GM23338 (cell line): Measurements from ENCODE around the gene UBA1. TPM values are rescaled to one million over a fixed set of nuclear protein-coding genes. Genes with fewer than 3 reads are reported as not detected.

Experiments used
- ATAC-seq: fragments of 200-7000 bp; cut with Tn5 transposase; 3 replicates; pipeline ENCODE4 v1.9.1; 2020
- DNase-seq: peaks from one replicate; pipeline ENCODE4 v3.0.0-alpha.2; 2015; ENCODE audit warnings: low spot score
- H2AFZ ChIP-seq: fragments of 200-600 bp; sonication (generic); 2 replicates; pipeline ENCODE4 v1.8.0; 2016; ENCODE audit warnings: antibody characterized with exemption, mild to moderate bottlenecking, moderate library complexity
- H3F3A ChIP-seq: fragments of 200-600 bp; sonication (generic); replicated peaks from 2 replicates; pipeline ENCODE4 v1.8.0; 2017; ENCODE audit warnings: antibody characterized with exemption, mixed run types, low read depth
- H3K27ac ChIP-seq: fragments of 200-600 bp; sonication (generic); 2 replicates; pipeline ENCODE4 v1.6.1; 2016; ENCODE audit warnings: low read depth
- H3K27me3 ChIP-seq: fragments of 200-600 bp; sonication (generic); 2 replicates; pipeline ENCODE4 v1.8.0; 2016; ENCODE audit warnings: mild to moderate bottlenecking, mixed run types, moderate library complexity; ENCODE audit not compliant: insufficient read depth
- H3K36me3 ChIP-seq: fragments of 200-600 bp; sonication (generic); 2 replicates; pipeline ENCODE4 v1.8.0; 2016; ENCODE audit warnings: mild to moderate bottlenecking; ENCODE audit not compliant: insufficient read depth
- H3K4me1 ChIP-seq: fragments of 200-600 bp; sonication (generic); 2 replicates; pipeline ENCODE4 v1.8.0; 2016; ENCODE audit warnings: mild to moderate bottlenecking, moderate library complexity; ENCODE audit not compliant: insufficient read depth
- H3K4me2 ChIP-seq: fragments of 200-600 bp; sonication (generic); 2 replicates; pipeline ENCODE4 v1.7.1; 2017; ENCODE audit warnings: mixed run types
- H3K4me3 ChIP-seq: fragments of 200-600 bp; sonication (generic); 2 replicates; pipeline ENCODE4 v1.6.1; 2016; ENCODE audit warnings: mixed run types
- H3K79me2 ChIP-seq: fragments of 200-600 bp; sonication (generic); replicated peaks from 2 replicates; pipeline ENCODE4 v1.8.0; 2017; ENCODE audit warnings: mild to moderate bottlenecking; ENCODE audit not compliant: insufficient read depth
- H3K9me2 ChIP-seq: fragments of 200-600 bp; sonication (generic); 2 replicates; pipeline ENCODE4 v1.8.0; 2017; ENCODE audit not compliant: insufficient read depth
- H4K20me1 ChIP-seq: fragments of 200-600 bp; sonication (generic); replicated peaks from 2 replicates; pipeline ENCODE4 v1.8.0; 2017; ENCODE audit warnings: mild to moderate bottlenecking; ENCODE audit not compliant: insufficient read depth
- H3K27ac Mint-ChIP-seq: 2 replicates; pipeline ENCODE4 v1.8.0; 2020; ENCODE audit warnings: inconsistent platforms, mild to moderate bottlenecking, moderate library complexity, mixed read lengths
- H3K27me3 Mint-ChIP-seq: 3 replicates; pipeline ENCODE4 v1.8.0; 2022; ENCODE audit warnings: low read depth, mild to moderate bottlenecking, moderate library complexity, mixed read lengths, inconsistent platforms; ENCODE audit not compliant: insufficient read depth, poor library complexity
- H3K36me3 Mint-ChIP-seq: 3 replicates; pipeline ENCODE4 v1.8.0; 2021; ENCODE audit warnings: low read depth, mild to moderate bottlenecking, inconsistent platforms, moderate library complexity, mixed read lengths
- H3K4me1 Mint-ChIP-seq: 3 replicates; pipeline ENCODE4 v1.8.0; 2020; ENCODE audit warnings: mild to moderate bottlenecking, inconsistent platforms, mixed read lengths
- H3K4me3 Mint-ChIP-seq: 3 replicates; pipeline ENCODE4 v1.8.0; 2021; ENCODE audit warnings: moderate library complexity, mild to moderate bottlenecking, inconsistent platforms, mixed read lengths
- H3K9me3 Mint-ChIP-seq: 3 replicates; pipeline ENCODE4 v1.8.0; 2020; ENCODE audit warnings: moderate library complexity, mild to moderate bottlenecking, inconsistent platforms, mixed read lengths
- CREB1 ChIP-seq: fragments of 250-450 bp; sonication (Bioruptor Pico); IDR thresholded peaks from 2 replicates; pipeline ENCODE4 v1.5.0; 2020; ENCODE audit warnings: low read depth, mild to moderate bottlenecking, moderate library complexity
- CTCF ChIP-seq, 2 experiments: fragments of 200-600 bp in 1 of 2; sonication (generic) in 1 of 2; conservative IDR thresholded peaks; 2 replicates each; pipeline versions ENCODE4 v1.5.1 to v1.6.1; 2016 to 2017; ENCODE audit warnings: antibody characterized with exemption in 2 of 2, low read depth in 2 of 2, mild to moderate bottlenecking in 2 of 2, moderate library complexity in 1 of 2
- EZH2 ChIP-seq: fragments of 200-600 bp; sonication (generic); IDR thresholded peaks from one replicate; pipeline ENCODE4 v1.8.0; 2017; ENCODE audit warnings: antibody characterized with exemption, mild to moderate bottlenecking, low read depth; ENCODE audit not compliant: unreplicated experiment
- EZH2phosphoT487 ChIP-seq: fragments of 200-600 bp; sonication (generic); IDR thresholded peaks from one replicate; pipeline ENCODE4 v1.8.1; 2018; ENCODE audit warnings: antibody characterized with exemption; ENCODE audit not compliant: unreplicated experiment
- JUNB ChIP-seq: IDR thresholded peaks from one replicate; pipeline ENCODE4 v1.6.1; 2016; ENCODE audit warnings: antibody characterized with exemption; ENCODE audit not compliant: unreplicated experiment
- NANOG ChIP-seq: IDR thresholded peaks from 2 replicates; pipeline ENCODE4 v1.6.1; 2016; ENCODE audit warnings: antibody characterized with exemption, borderline replicate concordance
- POLR2AphosphoS5 ChIP-seq: IDR thresholded peaks from 2 replicates; pipeline ENCODE4 v1.6.1; 2016; ENCODE audit warnings: antibody characterized with exemption, low read depth
- STAT1 ChIP-seq: IDR thresholded peaks from one replicate; pipeline ENCODE4 v1.6.1; 2016; ENCODE audit warnings: antibody characterized with exemption; ENCODE audit not compliant: unreplicated experiment
- ZNF114 ChIP-seq: fragments of 250-450 bp; sonication (Bioruptor Pico); IDR thresholded peaks from 2 replicates; pipeline ENCODE4 v1.5.0; 2020; ENCODE audit warnings: mild to moderate bottlenecking, moderate library complexity
- ZNF331 ChIP-seq: fragments of 250-450 bp; sonication (Bioruptor Pico); IDR thresholded peaks from 2 replicates; pipeline ENCODE4 v1.5.0; 2020; ENCODE audit warnings: low read depth, mild to moderate bottlenecking, moderate library complexity
- polyA plus RNA-seq: library from polyadenylated mRNA; unstranded; fragments of >200 nt; fragmentation: Nextera tagmentation; extraction: Ambion mirVana; gene quantifications from 2 replicates; pipeline ENCODE4 v1.2.1, GENCODE V29; 2016
- total RNA-seq: library from RNA; depleted of rRNA; stranded (reverse); fragments of >200 nt; shearing (Covaris generic); gene quantifications from 2 replicates; pipeline ENCODE4 v1.2.3, GENCODE V29; 2014
- TF ChIP-seq, protein P1 (sequence below): IDR thresholded peaks from one replicate; pipeline ENCODE4 v1.6.1; 2018; ENCODE audit warnings: antibody characterized with exemption; ENCODE audit not compliant: unreplicated experiment
- TF ChIP-seq, protein P2 (sequence below): fragments of 250-450 bp; sonication (Bioruptor Pico); IDR thresholded peaks from 2 replicates; pipeline ENCODE4 v1.5.0; 2020; ENCODE audit warnings: mild to moderate bottlenecking, moderate library complexity
- TF ChIP-seq, protein P3 (sequence below): IDR thresholded peaks from 2 replicates; pipeline ENCODE4 v1.6.1; 2016; ENCODE audit warnings: antibody characterized with exemption

UBA1 gene
- total and polyA plus RNA-seq, 2 experiments from 2014 or later, result 104 to 377 TPM

GRCh38 chrX:47201345-47201944 lies 7.8 kb downstream of the UBA1 start:
- Histone ChIP-seq H3K79me2 (peaks cover 17% of the 10 kb centered on the region), H3K4me3 (no peak overlapping the region), H4K20me1 (peaks cover 5% of the 10 kb centered on the region), H3F3A (no peaks in the 10 kb centered on the region), H3K9me2 (no peaks in the 10 kb centered on the region), H3K36me3 (peaks cover 26% of the 10 kb centered on the region), H3K27ac (no peak overlapping the region), H3K4me1 (peaks cover 3% of the 10 kb centered on the region; the same call in 1 of the 2 replicates), H3K4me2 (no peak overlapping the region), H3K27me3 (no peaks in the 10 kb centered on the region), H2AFZ (no peak overlapping the region)
- Mint-ChIP-seq H3K9me3 (no peaks in the 10 kb centered on the region), H3K27ac (no peak overlapping the region), H3K4me1 (peaks cover 23% of the 10 kb centered on the region), H3K4me3 (no peak overlapping the region), H3K27me3 (peaks cover 14% of the 10 kb centered on the region), H3K36me3 (peaks cover 98% of the 10 kb centered on the region)
- DNase-seq (no peak), ATAC-seq (no peak)
- TF ChIP-seq CTCF (conservative IDR thresholded peaks at IDR 0.05; ENCODE audit: low read depth in 2 of 2) (no peak), JUNB (no peak), CREB1 (CRISPR knock-in tag) (no peak), EZH2phosphoT487 (no peak), ZNF114 (CRISPR knock-in tag) (no peak), NANOG (no peak), EZH2 (no peak), ZNF331 (CRISPR knock-in tag) (no peak), STAT1 (no peak), POLR2AphosphoS5 (no peak)
- TF ChIP-seq, protein P1, sequence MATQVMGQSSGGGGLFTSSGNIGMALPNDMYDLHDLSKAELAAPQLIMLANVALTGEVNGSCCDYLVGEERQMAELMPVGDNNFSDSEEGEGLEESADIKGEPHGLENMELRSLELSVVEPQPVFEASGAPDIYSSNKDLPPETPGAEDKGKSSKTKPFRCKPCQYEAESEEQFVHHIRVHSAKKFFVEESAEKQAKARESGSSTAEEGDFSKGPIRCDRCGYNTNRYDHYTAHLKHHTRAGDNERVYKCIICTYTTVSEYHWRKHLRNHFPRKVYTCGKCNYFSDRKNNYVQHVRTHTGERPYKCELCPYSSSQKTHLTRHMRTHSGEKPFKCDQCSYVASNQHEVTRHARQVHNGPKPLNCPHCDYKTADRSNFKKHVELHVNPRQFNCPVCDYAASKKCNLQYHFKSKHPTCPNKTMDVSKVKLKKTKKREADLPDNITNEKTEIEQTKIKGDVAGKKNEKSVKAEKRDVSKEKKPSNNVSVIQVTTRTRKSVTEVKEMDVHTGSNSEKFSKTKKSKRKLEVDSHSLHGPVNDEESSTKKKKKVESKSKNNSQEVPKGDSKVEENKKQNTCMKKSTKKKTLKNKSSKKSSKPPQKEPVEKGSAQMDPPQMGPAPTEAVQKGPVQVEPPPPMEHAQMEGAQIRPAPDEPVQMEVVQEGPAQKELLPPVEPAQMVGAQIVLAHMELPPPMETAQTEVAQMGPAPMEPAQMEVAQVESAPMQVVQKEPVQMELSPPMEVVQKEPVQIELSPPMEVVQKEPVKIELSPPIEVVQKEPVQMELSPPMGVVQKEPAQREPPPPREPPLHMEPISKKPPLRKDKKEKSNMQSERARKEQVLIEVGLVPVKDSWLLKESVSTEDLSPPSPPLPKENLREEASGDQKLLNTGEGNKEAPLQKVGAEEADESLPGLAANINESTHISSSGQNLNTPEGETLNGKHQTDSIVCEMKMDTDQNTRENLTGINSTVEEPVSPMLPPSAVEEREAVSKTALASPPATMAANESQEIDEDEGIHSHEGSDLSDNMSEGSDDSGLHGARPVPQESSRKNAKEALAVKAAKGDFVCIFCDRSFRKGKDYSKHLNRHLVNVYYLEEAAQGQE, result no peak
- TF ChIP-seq, protein P2, sequence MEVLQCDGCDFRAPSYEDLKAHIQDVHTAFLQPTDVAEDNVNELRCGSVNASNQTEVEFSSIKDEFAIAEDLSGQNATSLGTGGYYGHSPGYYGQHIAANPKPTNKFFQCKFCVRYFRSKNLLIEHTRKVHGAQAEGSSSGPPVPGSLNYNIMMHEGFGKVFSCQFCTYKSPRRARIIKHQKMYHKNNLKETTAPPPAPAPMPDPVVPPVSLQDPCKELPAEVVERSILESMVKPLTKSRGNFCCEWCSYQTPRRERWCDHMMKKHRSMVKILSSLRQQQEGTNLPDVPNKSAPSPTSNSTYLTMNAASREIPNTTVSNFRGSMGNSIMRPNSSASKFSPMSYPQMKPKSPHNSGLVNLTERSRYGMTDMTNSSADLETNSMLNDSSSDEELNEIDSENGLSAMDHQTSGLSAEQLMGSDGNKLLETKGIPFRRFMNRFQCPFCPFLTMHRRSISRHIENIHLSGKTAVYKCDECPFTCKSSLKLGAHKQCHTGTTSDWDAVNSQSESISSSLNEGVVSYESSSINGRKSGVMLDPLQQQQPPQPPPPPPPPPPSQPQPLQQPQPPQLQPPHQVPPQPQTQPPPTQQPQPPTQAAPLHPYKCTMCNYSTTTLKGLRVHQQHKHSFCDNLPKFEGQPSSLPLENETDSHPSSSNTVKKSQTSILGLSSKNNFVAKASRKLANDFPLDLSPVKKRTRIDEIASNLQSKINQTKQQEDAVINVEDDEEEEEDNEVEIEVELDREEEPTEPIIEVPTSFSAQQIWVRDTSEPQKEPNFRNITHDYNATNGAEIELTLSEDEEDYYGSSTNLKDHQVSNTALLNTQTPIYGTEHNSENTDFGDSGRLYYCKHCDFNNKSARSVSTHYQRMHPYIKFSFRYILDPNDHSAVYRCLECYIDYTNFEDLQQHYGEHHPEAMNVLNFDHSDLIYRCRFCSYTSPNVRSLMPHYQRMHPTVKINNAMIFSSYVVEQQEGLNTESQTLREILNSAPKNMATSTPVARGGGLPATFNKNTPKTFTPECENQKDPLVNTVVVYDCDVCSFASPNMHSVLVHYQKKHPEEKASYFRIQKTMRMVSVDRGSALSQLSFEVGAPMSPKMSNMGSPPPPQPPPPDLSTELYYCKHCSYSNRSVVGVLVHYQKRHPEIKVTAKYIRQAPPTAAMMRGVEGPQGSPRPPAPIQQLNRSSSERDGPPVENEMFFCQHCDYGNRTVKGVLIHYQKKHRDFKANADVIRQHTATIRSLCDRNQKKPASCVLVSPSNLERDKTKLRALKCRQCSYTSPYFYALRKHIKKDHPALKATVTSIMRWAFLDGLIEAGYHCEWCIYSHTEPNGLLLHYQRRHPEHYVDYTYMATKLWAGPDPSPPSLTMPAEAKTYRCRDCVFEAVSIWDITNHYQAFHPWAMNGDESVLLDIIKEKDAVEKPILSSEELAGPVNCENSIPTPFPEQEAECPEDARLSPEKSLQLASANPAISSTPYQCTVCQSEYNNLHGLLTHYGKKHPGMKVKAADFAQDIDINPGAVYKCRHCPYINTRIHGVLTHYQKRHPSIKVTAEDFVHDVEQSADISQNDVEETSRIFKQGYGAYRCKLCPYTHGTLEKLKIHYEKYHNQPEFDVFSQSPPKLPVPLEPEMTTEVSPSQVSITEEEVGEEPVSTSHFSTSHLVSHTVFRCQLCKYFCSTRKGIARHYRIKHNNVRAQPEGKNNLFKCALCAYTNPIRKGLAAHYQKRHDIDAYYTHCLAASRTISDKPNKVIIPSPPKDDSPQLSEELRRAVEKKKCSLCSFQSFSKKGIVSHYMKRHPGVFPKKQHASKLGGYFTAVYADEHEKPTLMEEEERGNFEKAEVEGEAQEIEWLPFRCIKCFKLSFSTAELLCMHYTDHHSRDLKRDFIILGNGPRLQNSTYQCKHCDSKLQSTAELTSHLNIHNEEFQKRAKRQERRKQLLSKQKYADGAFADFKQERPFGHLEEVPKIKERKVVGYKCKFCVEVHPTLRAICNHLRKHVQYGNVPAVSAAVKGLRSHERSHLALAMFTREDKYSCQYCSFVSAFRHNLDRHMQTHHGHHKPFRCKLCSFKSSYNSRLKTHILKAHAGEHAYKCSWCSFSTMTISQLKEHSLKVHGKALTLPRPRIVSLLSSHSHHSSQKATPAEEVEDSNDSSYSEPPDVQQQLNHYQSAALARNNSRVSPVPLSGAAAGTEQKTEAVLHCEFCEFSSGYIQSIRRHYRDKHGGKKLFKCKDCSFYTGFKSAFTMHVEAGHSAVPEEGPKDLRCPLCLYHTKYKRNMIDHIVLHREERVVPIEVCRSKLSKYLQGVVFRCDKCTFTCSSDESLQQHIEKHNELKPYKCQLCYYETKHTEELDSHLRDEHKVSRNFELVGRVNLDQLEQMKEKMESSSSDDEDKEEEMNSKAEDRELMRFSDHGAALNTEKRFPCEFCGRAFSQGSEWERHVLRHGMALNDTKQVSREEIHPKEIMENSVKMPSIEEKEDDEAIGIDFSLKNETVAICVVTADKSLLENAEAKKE (CRISPR knock-in tag), result no peak
- TF ChIP-seq, protein P3, sequence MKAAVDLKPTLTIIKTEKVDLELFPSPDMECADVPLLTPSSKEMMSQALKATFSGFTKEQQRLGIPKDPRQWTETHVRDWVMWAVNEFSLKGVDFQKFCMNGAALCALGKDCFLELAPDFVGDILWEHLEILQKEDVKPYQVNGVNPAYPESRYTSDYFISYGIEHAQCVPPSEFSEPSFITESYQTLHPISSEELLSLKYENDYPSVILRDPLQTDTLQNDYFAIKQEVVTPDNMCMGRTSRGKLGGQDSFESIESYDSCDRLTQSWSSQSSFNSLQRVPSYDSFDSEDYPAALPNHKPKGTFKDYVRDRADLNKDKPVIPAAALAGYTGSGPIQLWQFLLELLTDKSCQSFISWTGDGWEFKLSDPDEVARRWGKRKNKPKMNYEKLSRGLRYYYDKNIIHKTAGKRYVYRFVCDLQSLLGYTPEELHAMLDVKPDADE, result no peak
